HG03108 (cell line): ENCODE data around the gene DPM2.

Source experiments
- ATAC-seq: cut with Tn5 transposase; IDR thresholded peaks from one replicate; pipeline ENCODE4 v1.9.1; 2021; ENCODE audit warnings: moderate library complexity; ENCODE audit not compliant: unreplicated experiment

Gene DPM2

DNA sequence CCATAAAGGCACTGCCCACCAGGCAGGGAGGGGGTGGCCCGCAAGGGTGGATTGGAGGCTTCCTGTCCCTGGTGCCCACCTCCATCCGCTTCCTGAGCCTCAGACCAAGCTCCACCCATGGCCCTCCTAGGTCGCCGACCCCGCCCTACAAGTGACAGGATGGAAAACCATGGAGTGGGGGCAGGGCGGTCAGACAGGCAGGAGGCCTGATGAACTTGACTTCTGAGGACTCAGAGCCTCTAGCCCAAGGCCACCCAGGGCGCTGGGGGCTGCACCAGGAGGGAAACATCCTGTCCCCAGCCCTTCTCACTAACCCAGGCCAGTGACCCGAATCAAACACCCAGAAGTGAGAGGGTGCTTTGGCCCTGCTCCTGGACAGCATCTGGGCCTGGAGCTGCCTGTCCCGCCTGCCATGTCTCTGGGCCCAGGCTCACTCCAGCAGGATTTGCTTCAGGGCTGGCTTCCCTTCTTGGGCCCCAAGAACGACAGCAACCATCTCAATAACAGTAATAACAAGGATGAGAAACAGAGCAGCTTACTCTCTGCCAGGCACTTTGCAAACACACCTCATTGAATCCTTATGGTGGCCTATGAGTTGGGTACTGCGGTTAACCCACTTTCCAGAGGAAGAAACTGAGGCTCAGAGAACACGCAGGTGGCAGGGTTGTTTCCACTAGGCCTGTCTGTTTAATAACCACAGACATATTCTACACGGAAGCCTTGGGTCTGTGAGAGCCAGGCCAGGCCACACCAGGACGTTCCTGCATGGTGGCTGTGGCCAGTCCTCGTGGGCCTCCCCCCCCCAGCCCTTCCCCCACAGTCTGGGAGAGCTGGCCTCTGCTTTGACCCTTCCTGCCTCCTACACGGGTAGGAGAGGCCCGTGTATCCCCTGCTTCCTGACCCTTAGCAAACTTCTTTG lies 33.8 kb downstream of the DPM2 start:
- peak; percentile 33 for ATAC-seq

DNA sequence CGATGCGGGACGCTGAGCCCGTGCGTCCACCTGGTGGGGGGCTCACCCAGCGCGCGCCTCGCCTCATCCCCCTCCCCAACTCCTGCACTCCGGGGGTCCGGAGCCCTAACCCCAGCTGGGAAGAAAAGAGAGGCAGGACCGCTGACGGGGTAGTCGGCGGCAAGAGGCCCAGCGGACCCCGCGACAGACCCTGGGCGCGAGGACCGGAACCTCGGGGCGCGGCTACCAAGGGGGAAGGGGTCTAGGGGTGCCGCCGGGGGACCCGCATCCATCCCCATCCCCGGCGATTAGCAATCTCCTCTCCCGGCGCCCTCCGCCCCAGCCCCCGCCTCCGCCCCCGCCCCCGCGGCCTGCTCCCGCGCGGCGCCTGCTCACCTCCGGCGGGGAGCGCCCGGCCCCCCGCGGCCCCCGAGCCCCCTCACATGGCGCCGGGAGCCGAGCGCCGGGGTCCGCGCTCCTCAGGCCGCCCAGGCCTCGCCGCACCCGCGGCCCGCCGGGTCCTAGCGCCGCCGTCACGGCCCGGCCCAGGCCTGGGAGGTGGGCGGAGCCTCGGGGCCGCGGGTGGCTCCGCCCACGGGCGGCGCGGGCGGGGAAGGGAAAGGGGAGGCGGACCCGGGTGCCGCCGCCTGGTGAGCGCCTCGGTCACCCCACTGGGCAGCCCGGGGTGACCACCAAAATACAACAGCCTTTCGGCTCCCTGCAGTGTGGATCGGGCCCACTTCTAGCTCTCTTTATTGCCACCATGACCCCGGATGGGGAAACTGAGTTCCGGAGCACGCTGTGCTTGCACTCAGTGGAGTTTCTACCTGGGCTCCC lies 38.3 kb downstream of the DPM2 start, which contains the start of gene ST6GALNAC6:
TSS of gene ST6GALNAC6 (minus strand) at position 476 of the 816 bp plus-strand sequence. CDS start 1,622 bp downstream, outside the sequence.
- peak; percentile 43 for ATAC-seq

DNA sequence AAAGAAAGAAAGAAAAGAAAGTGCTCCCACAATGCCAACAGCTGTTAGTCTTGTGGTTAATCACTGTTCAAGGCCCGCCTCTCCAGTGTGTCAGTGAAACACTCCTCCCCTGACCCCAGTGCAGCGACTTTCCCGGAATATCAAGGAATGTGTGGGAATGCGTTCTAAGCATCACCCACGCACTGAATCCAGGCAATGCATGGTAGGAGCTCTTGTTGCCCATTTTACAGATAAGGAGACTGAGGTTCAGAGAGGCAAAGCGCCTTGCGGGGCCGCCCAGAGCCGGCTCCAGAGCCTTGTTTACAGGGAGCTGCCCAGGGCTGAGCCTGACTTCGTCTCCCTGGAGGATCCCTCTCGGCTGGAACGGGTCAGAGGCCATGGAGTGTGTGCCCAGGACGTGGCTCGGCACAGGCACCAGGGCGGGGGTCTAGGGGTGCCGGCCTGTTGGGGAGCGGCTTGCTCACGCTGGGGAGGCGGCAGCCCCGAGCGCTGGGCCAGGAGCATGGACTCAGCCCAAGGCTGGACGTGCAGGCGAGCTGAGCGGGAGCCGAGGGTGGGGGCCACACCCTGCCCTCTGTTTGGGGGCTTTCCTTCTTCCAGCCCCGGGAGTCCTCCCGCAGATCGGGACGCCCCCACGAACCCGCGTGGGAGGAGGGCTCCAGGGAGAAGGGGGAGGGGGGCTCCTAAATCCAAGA lies 39.1 kb downstream of the DPM2 start:
- ATAC-seq: no peak

DNA sequence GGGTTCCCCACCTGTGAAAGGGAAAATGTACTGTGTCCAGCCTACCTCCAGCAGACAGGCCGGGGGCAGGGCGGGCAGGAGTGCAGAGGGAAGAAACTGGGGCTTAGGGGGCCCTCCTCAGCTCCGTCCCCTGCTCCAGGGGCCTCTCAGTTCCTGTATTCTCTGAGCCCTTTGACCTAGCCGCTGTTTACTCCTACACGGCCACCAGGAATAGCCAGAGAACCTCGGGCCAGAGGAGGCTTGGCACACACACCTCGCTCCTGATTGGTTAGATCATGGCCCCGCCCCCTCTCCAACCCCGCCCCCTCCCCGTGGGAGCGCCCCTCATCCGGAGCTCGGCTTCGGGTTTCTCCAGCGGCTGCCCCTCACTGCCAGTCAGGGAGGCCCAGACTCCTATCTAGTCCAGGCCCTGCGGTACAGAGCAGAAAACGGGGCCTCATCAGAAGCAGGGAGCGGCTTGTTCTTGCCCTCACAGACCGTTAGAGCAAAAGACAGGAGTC lies 40.4 kb downstream of the DPM2 start:
- ATAC-seq: no peak

DNA sequence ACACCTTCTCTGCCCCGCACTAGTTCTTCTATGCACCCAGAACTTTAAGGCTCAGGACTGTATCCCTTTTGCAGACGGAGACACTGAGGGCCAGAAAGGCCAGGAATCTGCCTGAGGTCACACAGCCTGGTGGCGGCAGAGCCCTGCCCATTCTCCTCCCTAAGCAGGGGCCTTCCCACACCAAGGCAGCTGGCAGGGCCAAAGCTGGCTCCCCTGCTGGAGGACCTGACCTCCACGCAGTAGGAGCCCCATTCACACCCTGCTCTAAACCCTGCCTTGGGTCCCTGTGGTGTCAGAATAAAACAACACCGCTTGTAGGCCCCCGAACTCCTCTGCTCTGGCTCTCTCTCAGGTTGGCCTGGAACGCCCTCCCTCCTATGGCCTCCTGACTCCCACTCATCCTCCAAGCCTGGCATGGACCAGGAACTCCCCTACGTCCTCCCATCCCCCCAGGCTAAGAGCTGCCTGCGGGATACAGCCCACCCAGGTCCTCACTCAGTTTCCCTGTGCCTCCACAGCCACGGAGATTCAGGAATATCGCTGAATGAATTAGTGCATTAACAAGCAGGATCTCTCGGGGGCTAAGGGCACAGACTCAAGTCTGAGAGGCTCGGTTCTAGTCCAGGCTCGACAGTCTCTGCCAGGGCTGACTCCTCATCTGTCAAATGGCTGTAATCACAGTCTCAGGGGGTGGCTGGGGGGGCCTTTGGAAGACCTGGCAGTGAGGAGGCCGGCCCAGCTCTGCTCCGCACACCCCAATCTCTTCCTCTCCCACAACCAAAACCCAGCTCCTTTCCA lies 41.1 kb downstream of the DPM2 start:
- no peak for ATAC-seq

DNA sequence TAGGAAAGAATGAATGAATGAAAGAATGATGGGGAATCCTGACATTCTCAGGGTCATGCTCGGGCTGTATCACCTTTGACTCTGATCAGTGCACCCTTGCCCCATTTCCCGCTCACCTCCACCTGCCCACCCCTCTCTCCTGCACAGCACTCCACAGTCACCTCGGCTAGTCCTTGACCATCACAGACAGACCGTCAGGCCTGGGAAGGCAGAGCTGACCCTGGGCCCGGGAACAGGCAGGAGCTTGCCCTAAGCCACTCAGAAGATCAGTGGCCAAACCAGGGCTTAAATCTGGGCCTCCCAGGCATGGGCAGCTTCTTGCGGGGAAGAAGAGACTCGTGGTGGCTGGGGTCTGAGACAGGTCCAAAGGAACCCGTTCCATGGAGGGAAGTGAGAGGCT lies 41.8 kb downstream of the DPM2 start:
- no peak for ATAC-seq

DNA sequence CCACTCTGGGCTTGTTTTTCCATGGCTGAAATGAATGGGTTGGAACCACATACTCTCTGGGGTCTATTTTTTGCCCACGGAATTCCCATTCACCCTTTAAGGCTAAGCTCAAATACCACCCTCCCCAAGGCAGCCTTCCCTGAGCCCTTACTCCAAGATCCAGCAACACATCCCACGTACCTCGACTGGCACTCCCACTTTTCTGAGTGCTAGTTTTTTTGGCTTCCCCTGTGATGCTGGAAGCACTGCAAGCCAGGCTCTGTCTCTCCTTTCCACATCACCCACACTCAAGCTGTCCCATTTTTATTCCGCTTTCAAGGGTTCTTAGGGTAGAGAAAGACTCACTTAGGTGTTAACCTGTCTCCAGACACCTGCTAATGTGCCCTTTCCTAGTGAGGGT lies 44.3 kb downstream of the DPM2 start:
- ATAC-seq: no peak

DNA sequence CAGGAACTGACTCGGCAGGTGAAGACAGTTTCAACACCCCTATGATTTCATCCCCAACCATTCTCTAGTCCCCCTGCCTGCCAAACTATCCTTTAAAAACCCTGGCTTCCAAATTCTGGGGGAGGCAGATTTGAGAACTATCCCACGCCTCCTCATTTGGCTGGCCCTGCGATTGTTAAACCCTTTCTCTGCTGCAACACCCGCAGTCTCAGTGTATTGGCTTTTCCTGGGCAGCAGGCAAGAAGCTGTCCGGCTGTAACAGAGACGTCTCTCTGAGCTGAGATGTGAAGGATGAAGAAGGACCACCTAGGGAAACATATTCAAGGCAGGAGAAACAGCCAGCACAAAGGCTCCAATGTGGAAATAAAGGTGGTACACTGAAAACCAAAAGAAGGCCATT lies 44.8 kb downstream of the DPM2 start:
- ATAC-seq: no peak

DNA sequence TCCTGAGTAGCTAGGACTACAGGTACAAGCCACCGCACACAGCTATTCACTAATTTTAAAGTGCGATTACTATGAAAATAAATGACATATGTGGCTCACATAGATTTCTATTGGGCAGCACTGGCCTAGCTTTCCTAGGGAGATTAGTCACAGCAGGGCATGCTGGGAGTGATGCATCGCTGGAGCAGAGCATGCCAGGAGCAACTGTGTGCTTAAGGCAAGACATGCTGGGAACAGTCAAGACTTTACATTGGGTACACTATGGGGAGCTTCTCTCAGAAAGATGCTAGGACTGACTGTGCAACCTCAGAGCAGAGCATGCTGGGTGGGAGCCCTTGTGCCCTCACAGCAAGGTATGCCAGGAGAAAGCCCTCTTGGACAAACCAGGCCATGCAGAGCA lies 47.6 kb downstream of the DPM2 start:
- ATAC-seq: no peak

DNA sequence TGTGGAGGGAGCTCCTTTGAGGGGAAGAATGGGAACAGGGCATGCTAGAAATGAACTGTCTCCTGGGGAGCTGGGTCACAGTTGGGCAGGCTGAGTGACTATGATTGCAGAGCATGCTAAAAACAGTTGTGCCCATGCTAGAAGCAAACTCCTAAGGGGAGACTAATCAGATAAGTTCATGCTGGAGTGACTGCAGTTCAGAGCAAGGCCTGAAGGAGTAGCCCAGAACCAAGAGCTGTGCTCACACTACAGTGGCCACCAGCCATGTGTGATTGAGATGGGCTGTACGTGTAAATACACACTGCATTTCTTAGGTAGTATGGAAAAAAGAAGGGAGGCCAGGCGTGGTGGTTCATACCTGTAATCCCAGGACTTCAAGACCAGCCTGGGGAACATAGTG lies 49.9 kb downstream of the DPM2 start:
- no peak for ATAC-seq

DNA sequence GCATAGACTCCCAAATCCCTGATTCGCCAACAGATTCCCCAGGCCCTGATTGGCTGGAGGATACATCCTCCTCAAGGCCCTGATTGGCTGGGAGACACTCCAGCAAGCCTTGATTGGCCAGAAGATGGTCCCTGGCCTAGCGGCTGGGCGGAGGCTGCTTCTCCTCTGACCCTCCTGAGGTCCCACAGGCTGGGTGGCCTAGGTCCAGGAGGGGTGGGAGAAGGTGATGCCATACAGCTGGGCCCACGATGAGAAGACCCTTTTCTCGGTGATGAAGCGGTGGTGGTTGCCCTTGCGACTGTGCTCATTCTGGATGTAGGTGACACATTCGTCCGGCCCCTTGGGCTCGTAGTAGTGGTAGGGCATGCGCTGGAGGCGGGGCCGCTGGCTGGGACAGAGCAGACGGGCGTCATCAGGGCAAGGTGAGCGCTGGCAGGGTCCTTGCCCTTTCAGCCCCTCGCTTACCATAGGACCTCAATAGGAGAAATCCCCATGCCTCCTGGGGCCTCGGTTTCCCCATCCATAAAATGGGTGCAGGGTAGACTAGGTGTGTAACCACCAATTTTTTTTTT lies 51.2 kb downstream of the DPM2 start:
- no peak for ATAC-seq

DNA sequence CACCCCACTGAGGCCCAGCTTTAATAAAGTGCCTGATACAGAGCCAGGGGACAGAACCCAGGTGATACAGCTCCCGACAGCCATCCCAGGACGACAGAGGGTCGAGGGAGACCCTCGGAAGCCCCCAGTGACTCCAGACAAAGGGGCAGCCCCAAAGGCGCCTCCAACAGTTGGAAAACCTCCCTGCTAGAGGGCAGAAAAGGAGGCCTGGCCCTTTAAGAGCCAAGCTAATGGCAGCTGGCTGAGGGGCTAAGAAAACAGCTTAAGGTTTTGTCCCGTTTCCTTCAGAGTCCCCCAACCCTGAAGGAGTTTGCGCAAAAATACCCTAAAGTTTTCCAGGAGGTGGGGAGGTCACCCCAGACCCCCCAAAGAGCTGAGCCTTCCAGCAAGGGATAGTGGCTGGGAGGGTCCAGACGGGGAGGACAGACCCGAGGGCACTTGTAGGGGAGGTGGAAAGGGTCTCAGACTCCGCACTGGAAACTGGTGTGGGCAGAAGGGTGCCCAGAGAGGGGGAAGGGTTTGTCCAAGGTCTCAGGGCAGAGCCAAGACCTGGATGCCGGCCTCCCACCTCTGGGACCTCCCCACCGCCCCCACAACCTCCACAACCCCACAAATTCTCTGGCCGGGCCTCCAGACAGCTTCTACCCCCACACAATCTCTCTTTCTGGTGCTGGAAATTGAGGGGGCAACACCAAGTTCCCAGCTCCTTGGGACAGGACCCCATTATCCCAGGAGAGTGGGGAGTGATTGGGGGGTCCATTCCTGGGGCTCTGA lies 52.0 kb downstream of the DPM2 start:
- no peak for ATAC-seq
